ENCODE measurements around the gene XPNPEP2. TPM values are rescaled to one million over a fixed set of nuclear protein-coding genes. Genes with fewer than 3 reads are reported as not detected.

The XPNPEP2 gene
- total and polyA plus RNA-seq, 8 donors: 0.33 to 16.3 (median 1.7) TPM

DNA sequence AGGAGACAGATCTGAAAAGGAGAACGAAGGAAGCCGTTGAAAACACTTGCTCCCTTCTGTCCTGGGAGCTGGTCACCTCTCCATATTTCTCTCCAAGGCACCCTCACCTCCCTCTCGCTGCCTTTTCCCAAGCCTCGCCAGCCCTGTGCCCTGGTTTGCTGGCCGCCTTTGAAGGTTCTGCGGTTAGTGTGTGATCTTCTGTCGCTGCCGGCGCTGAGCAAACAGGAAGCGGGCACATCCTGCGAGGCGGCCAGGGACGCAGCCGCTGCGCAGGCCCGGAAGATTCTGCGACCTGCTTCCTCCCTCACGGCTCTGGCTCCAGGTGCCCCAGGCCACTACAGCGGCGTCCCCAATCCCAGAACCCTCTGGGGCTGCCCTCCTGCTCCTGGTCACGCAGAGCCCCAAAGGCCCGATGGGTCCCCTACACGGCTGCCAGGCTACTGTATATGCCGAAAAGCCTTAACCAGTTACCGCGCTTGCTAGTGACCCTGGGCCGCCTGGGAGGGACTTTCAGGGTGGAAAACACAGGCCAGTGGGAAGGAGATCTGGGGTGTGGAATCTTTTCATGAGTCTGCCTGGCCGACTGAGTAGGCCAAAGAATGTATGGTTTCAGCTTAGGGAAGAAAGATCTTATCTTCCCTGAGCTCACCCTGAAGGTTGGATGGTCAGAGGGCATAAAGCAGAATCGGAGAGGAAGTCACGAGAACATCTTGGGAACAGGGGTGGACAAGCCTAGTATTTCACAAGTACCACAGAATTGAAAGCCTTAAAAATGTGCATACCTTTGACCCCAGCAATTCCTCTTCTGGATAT, 38.6 kb downstream of the XPNPEP2 start:
- H3K27me3 ChIP-seq: no peaks in the 10 kb centered on the region
- H3K27ac ChIP-seq: peak overlapping the region; percentile 22 to 83 (median 74)
- 24 to 58% (median 44%) methylated on average over 14 to 30 of the region's 30 CpGs for WGBS, 5 donors
- TF ChIP-seq, protein P1, sequence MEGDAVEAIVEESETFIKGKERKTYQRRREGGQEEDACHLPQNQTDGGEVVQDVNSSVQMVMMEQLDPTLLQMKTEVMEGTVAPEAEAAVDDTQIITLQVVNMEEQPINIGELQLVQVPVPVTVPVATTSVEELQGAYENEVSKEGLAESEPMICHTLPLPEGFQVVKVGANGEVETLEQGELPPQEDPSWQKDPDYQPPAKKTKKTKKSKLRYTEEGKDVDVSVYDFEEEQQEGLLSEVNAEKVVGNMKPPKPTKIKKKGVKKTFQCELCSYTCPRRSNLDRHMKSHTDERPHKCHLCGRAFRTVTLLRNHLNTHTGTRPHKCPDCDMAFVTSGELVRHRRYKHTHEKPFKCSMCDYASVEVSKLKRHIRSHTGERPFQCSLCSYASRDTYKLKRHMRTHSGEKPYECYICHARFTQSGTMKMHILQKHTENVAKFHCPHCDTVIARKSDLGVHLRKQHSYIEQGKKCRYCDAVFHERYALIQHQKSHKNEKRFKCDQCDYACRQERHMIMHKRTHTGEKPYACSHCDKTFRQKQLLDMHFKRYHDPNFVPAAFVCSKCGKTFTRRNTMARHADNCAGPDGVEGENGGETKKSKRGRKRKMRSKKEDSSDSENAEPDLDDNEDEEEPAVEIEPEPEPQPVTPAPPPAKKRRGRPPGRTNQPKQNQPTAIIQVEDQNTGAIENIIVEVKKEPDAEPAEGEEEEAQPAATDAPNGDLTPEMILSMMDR (IDR thresholded peaks at IDR 0.05): no peak
- TF ChIP-seq POLR2AphosphoS5 (IDR thresholded peaks at IDR 0.05): peak in 2 of 3 donors; percentile 30 to 55
- no peaks in the 10 kb centered on the region for H3K9me3 ChIP-seq
- H3K36me3 ChIP-seq: no peaks in the 10 kb centered on the region
- peak; percentile 71 to 81 for DNase-seq
- H3K4me3 ChIP-seq: peak overlapping the region in 2 of 4 donors; percentile 1 to 22
- intact Hi-C loops (cut with DNase I; ENCODE audit: low total_unique reads): no loop called here
- H3K4me1 ChIP-seq: peaks cover 0 to 10% (median 0%) of the 10 kb centered on the region in 4 donors

DNA sequence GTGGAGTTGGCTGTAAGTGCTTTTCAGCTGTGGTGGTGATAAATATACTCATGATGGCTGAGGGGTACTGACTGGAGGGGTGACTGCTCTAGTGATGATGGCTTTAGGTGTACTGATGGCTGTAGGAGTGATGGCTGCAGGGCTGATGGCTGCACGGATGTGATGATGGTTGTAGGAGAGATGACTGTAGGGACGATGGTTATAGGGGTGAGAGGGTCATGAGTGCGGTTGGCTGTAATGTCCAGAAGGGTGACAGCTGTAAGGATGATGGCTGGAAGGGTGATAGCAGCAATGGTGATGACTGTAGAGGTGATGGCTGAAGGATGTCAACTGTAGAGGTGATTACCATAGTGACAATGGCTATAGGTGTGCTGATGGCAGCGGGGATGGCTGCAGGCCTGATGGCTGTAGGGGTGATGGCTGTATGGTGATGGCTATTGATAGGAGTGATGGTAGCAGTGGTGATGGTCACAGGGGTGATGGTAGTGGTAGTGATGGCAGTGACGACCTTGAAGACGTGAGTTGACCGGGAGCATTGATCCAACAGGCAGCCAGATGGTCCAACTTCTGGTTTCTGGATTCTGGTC, 40.4 kb downstream of the XPNPEP2 start:
- no peak overlapping the region for H3K4me3 ChIP-seq
- H3K27ac ChIP-seq: peak overlapping the region in 3 of 5 donors; percentile 16 to 74 (median 68)
- H3K27me3 ChIP-seq: no peaks in the 10 kb centered on the region
- no peaks in the 10 kb centered on the region for H3K9me3 ChIP-seq
- 73 to 90% (median 81%) methylated on average over 5 to 7 of the region's 7 CpGs for WGBS, 5 donors
- no peak for DNase-seq
- H3K36me3 ChIP-seq: no peaks in the 10 kb centered on the region
- intact Hi-C loops (cut with DNase I; ENCODE audit: low total_unique reads): no loop called here
- H3K4me1 ChIP-seq: peaks cover 0 to 10% (median 0%) of the 10 kb centered on the region in 4 donors
- TF ChIP-seq, protein P1 (IDR thresholded peaks at IDR 0.05): no peak
- TF ChIP-seq POLR2AphosphoS5 (IDR thresholded peaks at IDR 0.05) (no peak), EP300 (IDR thresholded peaks at IDR 0.05) (no peak)

DNA sequence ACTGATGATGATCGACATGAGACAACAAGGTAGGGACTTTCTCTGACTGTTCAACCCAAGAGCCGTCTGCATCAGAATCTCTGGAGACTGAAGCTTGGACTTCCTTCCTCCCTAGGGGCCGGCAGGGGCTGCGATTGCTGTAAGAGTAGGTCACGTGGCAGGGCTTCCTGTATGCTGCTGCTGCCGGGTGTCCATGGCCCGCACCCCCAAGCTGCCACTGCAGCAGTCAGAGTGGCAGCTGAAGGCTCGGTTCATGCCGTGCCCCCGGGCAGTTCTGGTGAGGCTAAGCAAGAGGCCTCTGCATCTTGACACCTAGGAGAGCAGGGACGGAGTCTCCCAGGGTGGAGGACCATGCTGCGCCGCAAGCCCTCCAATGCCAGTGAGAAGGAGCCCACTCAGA, 41.0 kb downstream of the XPNPEP2 start, which contains the start of gene SASH3:
Gene SASH3 (plus strand): TSS at position 203 of the 400 bp plus-strand sequence. CDS start 149 bp downstream, at position 352.
- H3K9me3 ChIP-seq: no peaks in the 10 kb centered on the region
- H3K36me3 ChIP-seq: no peaks in the 10 kb centered on the region
- peak within 1 kb of the TSS; percentile 7 to 35 (median 31) for H3K4me3 ChIP-seq
- peak; percentile 48 to 50 for DNase-seq
- 55 to 80% (median 70%) methylated on average over 6 to 13 of the region's 13 CpGs for WGBS, 5 donors
- no peaks in the 10 kb centered on the region for H3K27me3 ChIP-seq
- peaks cover 0 to 10% (median 0%) of the 10 kb centered on the region in 4 donors for H3K4me1 ChIP-seq
- intact Hi-C loops (cut with DNase I; ENCODE audit: low total_unique reads): no loop called here
- TF ChIP-seq, protein P1 (IDR thresholded peaks at IDR 0.05): no peak
- no peak for TF ChIP-seq EP300 (IDR thresholded peaks at IDR 0.05)
- TF ChIP-seq POLR2A (IDR thresholded peaks at IDR 0.05): no peak
- peak within 1 kb of the TSS in 4 of 5 donors; percentile 23 to 74 (median 58) for H3K27ac ChIP-seq

DNA sequence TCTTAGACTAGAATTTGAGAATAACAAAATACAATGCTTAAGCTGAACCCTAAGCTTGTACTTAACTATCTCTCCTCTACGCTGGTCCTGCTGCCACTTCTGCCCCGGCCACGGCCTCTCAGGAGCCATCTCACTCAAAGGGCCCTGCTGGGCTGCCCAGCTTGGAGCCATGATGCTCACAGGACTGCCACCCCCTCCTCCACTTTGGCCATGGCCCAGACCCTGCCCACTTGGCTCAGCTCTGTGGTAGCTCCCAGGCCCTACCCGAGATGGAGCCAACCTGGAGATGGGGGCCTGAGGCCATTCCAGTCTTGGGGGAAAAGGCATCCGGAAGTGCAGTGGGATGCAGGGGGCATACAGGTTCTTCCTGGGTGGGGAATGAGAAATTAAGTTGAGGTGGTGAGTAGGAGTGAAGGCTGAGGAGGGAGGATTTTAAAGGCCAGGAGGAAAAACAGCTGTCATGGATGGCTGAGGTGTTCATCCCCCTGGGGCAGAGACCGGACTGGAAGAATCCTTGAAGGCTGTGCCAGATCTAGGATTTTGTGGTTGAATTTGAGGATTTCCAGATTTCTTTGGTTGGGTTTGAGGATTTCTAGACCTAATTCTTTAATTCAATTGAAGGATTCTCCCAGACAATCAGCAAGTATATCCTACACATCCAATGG, 41.8 kb downstream of the XPNPEP2 start:
- WGBS, 5 donors: 65 to 80% (median 68%) methylated on average over 2 to 6 of the region's 6 CpGs
- no peaks in the 10 kb centered on the region for H3K9me3 ChIP-seq
- TF ChIP-seq, protein P1 (IDR thresholded peaks at IDR 0.05): no peak
- TF ChIP-seq POLR2AphosphoS5 (IDR thresholded peaks at IDR 0.05) (no peak), EP300 (IDR thresholded peaks at IDR 0.05) (no peak), POLR2A (IDR thresholded peaks at IDR 0.05) (no peak)
- peak overlapping the region; percentile 7 to 35 (median 31) for H3K4me3 ChIP-seq
- intact Hi-C loops (cut with DNase I; ENCODE audit: low total_unique reads): no loop called here
- no peaks in the 10 kb centered on the region for H3K36me3 ChIP-seq
- peak overlapping the region in 4 of 5 donors; percentile 23 to 74 (median 58) for H3K27ac ChIP-seq
- H3K4me1 ChIP-seq: peaks cover 0 to 12% (median 0%) of the 10 kb centered on the region in 4 donors
- no peak for DNase-seq
- H3K27me3 ChIP-seq: peaks cover 0 to under 1% (median 0%) of the 10 kb centered on the region in 3 donors

All from stomach (tissue), 9 donors.